Measurements from ENCODE around the gene DEXI. TPM values are rescaled to one million over a fixed set of nuclear protein-coding genes. Genes with fewer than 3 reads are reported as not detected.
"Not testable (repeated sequence)": the region's sequence is repeated elsewhere in the genome, so short reads cannot be mapped to it uniquely, and the experiment has no call there.

DEXI gene
- total RNA-seq, 2 donors from 2014 or later, result 23.8 to 29.5 TPM

DNA sequence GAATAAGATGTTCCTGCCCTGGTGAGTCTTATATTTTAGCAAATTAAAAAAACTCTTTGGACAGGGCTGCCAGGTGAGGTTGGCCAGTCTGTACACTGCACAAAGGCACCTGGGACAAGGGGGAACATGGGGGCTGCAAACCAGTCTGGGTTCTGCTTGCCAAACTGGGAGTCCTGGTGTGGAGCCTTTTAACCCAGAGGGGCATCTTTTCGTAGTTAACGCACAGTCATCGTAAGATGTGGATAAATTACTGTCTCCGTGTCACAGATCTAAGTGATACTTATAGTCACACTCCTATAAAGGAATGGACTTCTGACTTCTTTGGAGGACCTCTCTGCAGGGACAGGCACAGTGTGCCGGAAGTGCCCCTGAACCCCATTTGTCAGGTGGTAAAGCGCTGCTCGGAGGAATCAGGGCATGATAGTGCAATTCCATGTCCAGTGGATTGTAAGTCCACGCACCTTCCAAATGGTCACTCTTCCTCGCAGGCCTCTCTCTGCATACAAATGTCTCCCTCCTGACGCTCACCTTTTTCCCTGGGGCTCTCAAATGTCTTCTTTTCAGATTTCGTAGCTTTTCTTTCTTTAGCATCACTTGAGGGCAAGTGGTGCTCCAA is 14.7 kb downstream of the DEXI start:
- Histone ChIP-seq H3K27me3 (no peaks in the 10 kb centered on the region), H3K4me3 (no peak overlapping the region), H3K4me1 (no peaks in the 10 kb centered on the region), H3K36me3 (no peaks in the 10 kb centered on the region), H3K9me3 (no peaks in the 10 kb centered on the region), H3K27ac (no peak overlapping the region), H3K9ac (ENCODE audit: low read depth in 2 of 2, low read length in 2 of 2) (no peak overlapping the region)
- TF ChIP-seq, protein P1, sequence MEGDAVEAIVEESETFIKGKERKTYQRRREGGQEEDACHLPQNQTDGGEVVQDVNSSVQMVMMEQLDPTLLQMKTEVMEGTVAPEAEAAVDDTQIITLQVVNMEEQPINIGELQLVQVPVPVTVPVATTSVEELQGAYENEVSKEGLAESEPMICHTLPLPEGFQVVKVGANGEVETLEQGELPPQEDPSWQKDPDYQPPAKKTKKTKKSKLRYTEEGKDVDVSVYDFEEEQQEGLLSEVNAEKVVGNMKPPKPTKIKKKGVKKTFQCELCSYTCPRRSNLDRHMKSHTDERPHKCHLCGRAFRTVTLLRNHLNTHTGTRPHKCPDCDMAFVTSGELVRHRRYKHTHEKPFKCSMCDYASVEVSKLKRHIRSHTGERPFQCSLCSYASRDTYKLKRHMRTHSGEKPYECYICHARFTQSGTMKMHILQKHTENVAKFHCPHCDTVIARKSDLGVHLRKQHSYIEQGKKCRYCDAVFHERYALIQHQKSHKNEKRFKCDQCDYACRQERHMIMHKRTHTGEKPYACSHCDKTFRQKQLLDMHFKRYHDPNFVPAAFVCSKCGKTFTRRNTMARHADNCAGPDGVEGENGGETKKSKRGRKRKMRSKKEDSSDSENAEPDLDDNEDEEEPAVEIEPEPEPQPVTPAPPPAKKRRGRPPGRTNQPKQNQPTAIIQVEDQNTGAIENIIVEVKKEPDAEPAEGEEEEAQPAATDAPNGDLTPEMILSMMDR (IDR thresholded peaks at IDR 0.05), result no peak
- intact Hi-C loops (cut with DNase I), result loop anchor here (10.0 kb wide), 1 partner anchor 263 kb away; no protein-coding TSS in a partner anchor
- no peak for DNase-seq

DNA sequence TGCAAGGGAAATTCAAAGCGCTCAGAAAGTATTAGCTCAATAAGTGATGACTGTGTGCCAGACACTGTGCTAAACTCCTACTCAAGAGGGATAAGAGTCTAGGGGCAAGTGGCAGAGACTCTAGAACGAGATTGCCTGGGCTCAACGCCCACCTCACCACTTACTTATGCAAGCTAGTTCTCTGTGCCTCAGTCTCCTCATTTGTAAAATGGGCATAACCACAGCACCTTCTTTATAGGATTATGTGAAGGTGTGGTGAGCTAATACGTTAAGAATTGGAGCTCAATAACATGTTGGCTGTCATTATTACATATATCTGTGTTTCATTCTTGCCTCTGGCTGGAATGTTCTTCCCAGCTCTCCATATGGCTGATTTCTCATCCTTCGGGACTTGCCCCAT is 15.4 kb downstream of the DEXI start:
- Histone ChIP-seq H3K4me1 (no peaks in the 10 kb centered on the region), H3K9me3 (no peaks in the 10 kb centered on the region), H3K27me3 (no peaks in the 10 kb centered on the region), H3K36me3 (no peaks in the 10 kb centered on the region), H3K27ac (no peak overlapping the region), H3K4me3 (no peak overlapping the region), H3K9ac (ENCODE audit: low read depth in 2 of 2, low read length in 2 of 2) (no peak overlapping the region)
- DNase-seq, result no peak
- intact Hi-C loops (cut with DNase I), result loop anchor here (10.0 kb wide), 1 partner anchor 262 kb away; no protein-coding TSS in a partner anchor
- TF ChIP-seq, protein P1 (IDR thresholded peaks at IDR 0.05), result no peak

DNA sequence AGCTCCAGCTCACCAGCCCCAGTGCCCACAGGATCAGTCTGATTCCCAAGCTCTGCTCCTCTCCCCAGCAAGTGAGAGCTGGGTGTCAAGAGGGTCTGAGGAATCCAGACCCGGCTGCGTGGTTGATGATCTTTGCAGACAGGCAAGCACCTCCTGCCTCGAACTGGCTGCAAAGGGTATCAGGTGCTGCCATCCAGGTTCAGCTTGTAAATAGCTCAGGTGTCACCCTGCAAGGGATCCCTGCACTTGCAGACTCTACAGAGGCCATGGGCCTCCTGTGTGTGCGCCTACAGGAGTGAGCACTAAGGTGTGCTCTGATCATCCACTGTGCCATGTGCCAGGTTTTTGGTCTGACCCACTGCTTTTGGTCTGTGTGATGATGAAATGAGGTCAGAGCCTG is 16.2 kb downstream of the DEXI start:
- TF ChIP-seq, protein P1 (IDR thresholded peaks at IDR 0.05), result no peak
- no peak overlapping the region for H3K4me3 ChIP-seq
- no peaks in the 10 kb centered on the region for H3K4me1 ChIP-seq
- no peak overlapping the region for H3K9ac ChIP-seq (ENCODE audit: low read depth in 2 of 2, low read length in 2 of 2)
- intact Hi-C loops (cut with DNase I), result loop anchor here (10.0 kb wide), 1 partner anchor 261 kb away; no protein-coding TSS in a partner anchor
- H3K36me3 ChIP-seq, result no peaks in the 10 kb centered on the region
- no peaks in the 10 kb centered on the region for H3K27me3 ChIP-seq
- no peak overlapping the region for H3K27ac ChIP-seq
- H3K9me3 ChIP-seq, result no peaks in the 10 kb centered on the region
- no peak for DNase-seq

DNA sequence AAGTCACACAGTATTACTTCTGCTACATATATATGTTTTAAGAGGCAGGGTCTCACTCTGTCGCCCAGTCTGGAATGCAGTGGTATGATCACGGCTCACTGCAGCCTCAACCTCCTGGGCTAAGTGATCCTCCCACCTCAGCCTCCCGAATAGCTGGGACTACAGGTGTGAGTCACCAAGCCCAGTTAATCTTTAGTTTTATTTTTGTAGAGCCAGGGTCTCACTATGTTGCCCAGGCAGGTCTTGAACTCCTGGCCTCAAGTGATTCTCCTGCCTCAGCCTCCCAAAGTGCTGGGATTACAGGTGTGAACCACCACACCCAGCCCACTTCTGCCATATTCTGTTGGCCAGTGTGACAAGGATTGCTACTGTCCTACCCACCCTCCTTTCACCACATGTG is 17.0 kb downstream of the DEXI start:
- H3K36me3 ChIP-seq; H3K27me3 ChIP-seq; H3K9me3 ChIP-seq; DNase-seq; H3K4me1 ChIP-seq; H3K4me3 ChIP-seq; H3K27ac ChIP-seq; H3K9ac ChIP-seq (ENCODE audit: low read depth in 2 of 2, low read length in 2 of 2): not testable (repeated sequence)
- intact Hi-C loops (cut with DNase I), result loop anchor here (10.0 kb wide), 1 partner anchor 260 kb away; no protein-coding TSS in a partner anchor

DNA sequence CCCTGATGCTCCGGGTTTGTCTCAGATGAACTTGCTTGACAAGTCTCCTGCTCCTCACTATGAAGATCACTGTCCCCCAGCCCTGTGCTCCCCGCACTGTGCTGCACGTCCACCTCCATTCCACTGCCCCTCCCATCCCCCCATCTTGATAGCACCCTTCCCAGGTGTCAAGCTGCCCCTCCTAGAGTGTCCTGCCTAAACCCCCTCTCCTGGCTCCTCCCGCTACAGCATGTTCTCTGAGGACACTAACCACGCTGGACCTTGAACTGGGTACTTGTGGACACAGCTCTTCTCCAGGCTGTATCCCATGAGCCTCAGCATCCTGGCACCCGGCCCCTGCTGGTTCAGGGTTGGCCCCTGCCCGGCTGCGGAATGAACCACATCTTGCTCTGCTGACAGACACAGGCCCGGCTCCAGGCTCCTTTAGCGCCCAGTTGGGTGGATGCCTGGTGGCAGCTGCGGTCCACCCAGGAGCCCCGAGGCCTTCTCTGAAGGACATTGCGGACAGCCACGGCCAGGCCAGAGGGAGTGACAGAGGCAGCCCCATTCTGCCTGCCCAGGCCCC is 18.5 kb downstream of the DEXI start:
- Histone ChIP-seq H3K27me3 (no peaks in the 10 kb centered on the region), H3K9ac (ENCODE audit: low read depth in 2 of 2, low read length in 2 of 2) (no peak overlapping the region), H3K36me3 (no peaks in the 10 kb centered on the region), H3K27ac (no peak overlapping the region), H3K4me3 (no peak overlapping the region), H3K9me3 (no peaks in the 10 kb centered on the region), H3K4me1 (no peaks in the 10 kb centered on the region)
- DNase-seq, result no peak
- TF ChIP-seq, protein P1 (IDR thresholded peaks at IDR 0.05), result no peak
- intact Hi-C loops (cut with DNase I), result loop anchor here (10.0 kb wide), 1 partner anchor 259 kb away; no protein-coding TSS in a partner anchor

DNA sequence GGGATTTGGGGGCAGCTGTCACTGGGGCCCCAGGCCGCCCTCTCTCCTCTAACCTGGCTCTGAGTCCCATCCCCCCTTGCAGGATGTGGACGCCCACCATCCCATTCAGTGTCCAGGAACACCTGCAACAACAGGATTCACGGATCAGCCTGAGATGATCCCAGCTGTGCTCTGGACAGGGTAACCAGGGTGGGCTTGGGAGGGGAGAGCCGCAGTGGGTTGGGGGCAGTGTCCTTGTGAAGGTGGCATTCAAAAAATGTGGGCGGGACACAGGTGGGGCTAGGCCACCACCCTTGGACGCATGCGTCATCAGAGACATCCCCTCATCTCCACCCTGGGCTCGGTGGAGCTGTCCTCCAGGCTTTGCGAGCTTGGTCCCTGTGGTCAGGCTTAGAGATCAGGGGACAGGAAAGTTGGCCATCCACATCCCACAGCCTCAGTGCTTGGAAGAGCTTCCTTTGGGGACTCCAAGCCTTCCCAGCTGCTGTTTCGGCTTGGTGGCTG is 19.1 kb downstream of the DEXI start:
- H3K9ac ChIP-seq (ENCODE audit: low read depth in 2 of 2, low read length in 2 of 2), result no peak overlapping the region
- H3K27ac ChIP-seq, result no peak overlapping the region
- H3K27me3 ChIP-seq, result no peaks in the 10 kb centered on the region
- TF ChIP-seq, protein P1 (IDR thresholded peaks at IDR 0.05), result no peak
- no peaks in the 10 kb centered on the region for H3K9me3 ChIP-seq
- H3K36me3 ChIP-seq, result no peaks in the 10 kb centered on the region
- no peak overlapping the region for H3K4me3 ChIP-seq
- H3K4me1 ChIP-seq, result no peaks in the 10 kb centered on the region
- intact Hi-C loops (cut with DNase I), result loop anchor here (10.0 kb wide), 1 partner anchor 258 kb away; no protein-coding TSS in a partner anchor
- no peak for DNase-seq

Data from colonic mucosa (tissue), 4 donors.